HepG2 (cell line): ENCODE results near the gene PDGFRB.

Experiments
- CREM ChIP-seq, 2 experiments: sonication (generic) in 1 of 2; formaldehyde crosslinking in 1 of 2; IDR thresholded peaks; 2 replicates each; pipeline versions ENCODE4 v1.4.0 to v1.6.1; 2016 to 2020; ENCODE audit warnings: antibody characterized with exemption in 1 of 2, mild to moderate bottlenecking in 1 of 2, missing genetic modification reagents in 1 of 2
- CTCF ChIP-seq: sonication (generic); formaldehyde crosslinking; IDR thresholded peaks from 2 replicates; pipeline ENCODE4 v1.5.0; 2020; ENCODE audit warnings: mild to moderate bottlenecking, missing genetic modification reagents, moderate library complexity
- FOXM1 ChIP-seq: sonication (generic); formaldehyde crosslinking; IDR thresholded peaks from 2 replicates; pipeline ENCODE4 v1.5.0; 2020; ENCODE audit warnings: missing genetic modification reagents
- SNAPC5 ChIP-seq: sonication (generic); formaldehyde crosslinking; IDR thresholded peaks from 2 replicates; pipeline ENCODE4 v1.8.1; 2023; ENCODE audit warnings: mild to moderate bottlenecking, missing genetic modification reagents, borderline replicate concordance
- ZNF207 ChIP-seq: fragments of 450-650 bp; IDR thresholded peaks from 2 replicates; pipeline ENCODE4 v1.6.1; 2016; ENCODE audit warnings: antibody characterized with exemption, borderline replicate concordance
- TF ChIP-seq, protein P1 (sequence below): sonication (generic); formaldehyde crosslinking; IDR thresholded peaks from 2 replicates; pipeline ENCODE4 v1.4.0; 2020; ENCODE audit warnings: missing genetic modification reagents
- TF ChIP-seq, protein P2 (sequence below): IDR thresholded peaks from 2 replicates; pipeline ENCODE4 v1.6.1; 2016

DNA sequence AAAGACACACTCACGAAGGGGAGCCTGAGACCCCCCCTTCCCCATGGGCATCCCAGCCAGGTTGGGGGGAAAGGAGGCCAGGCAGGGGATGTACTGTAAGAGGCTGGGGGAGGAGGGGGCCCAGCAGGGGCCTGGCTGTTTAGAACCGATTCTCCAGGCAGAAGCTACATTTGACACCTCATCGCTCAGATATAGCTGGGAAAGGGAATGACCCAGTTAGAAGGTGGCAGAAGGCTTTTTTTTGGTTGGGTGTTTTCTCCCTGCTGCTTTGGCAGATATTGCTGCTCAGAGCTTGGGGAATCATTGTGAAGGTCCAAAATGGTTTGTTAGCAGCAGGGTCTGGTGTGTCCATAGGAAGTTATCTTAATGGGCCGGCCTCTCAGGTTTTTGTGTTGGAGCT lies 16.9 kb upstream of the PDGFRB start:
- TF ChIP-seq FOXM1 (CRISPR knock-in tag) (no peak), SNAPC5 (CRISPR knock-in tag) (no peak), CREM (IDR thresholded peaks at IDR 0.05) (no peak), CREM (CRISPR knock-in tag; IDR thresholded peaks at IDR 0.05) (no peak), ZNF207 (no peak), CTCF (CRISPR knock-in tag) (no peak)
- TF ChIP-seq, protein P1, sequence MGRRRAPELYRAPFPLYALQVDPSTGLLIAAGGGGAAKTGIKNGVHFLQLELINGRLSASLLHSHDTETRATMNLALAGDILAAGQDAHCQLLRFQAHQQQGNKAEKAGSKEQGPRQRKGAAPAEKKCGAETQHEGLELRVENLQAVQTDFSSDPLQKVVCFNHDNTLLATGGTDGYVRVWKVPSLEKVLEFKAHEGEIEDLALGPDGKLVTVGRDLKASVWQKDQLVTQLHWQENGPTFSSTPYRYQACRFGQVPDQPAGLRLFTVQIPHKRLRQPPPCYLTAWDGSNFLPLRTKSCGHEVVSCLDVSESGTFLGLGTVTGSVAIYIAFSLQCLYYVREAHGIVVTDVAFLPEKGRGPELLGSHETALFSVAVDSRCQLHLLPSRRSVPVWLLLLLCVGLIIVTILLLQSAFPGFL (CRISPR knock-in tag) = no peak
- TF ChIP-seq, protein P2, sequence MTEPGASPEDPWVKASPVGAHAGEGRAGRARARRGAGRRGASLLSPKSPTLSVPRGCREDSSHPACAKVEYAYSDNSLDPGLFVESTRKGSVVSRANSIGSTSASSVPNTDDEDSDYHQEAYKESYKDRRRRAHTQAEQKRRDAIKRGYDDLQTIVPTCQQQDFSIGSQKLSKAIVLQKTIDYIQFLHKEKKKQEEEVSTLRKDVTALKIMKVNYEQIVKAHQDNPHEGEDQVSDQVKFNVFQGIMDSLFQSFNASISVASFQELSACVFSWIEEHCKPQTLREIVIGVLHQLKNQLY (CRISPR knock-in tag) = no peak
